Mesenchymal stem cell (in vitro differentiated cells and primary cell): Measurements from ENCODE around the gene PTPA.
A peak's percentile ranks its signal among the peaks of the same experiment; 100 is the strongest.

ENCODE experiments used
- DNase-seq: peaks from one replicate; pipeline ENCODE4 v3.0.0-alpha.2; 2013
- H2AFZ ChIP-seq: one replicate; pipeline ENCODE4 v1.6.1; 2013; ENCODE audit warnings: low read depth, mild to moderate bottlenecking, control low read depth, inconsistent platforms, low read length, moderate library complexity
- H2AK5ac ChIP-seq: 2 replicates; pipeline ENCODE4 v1.6.1; 2013; ENCODE audit warnings: low read length, moderate library complexity, mild to moderate bottlenecking, inconsistent platforms; ENCODE audit not compliant: severe bottlenecking
- H2BK120ac ChIP-seq: one replicate; pipeline ENCODE4 v1.6.1; 2013; ENCODE audit warnings: low read depth, mild to moderate bottlenecking, inconsistent platforms, low read length, moderate library complexity
- H2BK12ac ChIP-seq, 2 experiments: one replicate each; pipeline ENCODE4 v1.6.1; 2013; ENCODE audit warnings: inconsistent platforms in 2 of 2, low read length in 2 of 2, mild to moderate bottlenecking in 2 of 2, moderate library complexity in 2 of 2, control low read depth in 1 of 2
- H2BK15ac ChIP-seq: one replicate; pipeline ENCODE4 v1.6.1; 2013; ENCODE audit warnings: mild to moderate bottlenecking, low read depth, inconsistent platforms; ENCODE audit not compliant: poor library complexity, severe bottlenecking
- H2BK5ac ChIP-seq: 2 replicates; pipeline ENCODE4 v1.6.1; 2013; ENCODE audit warnings: low read depth, mild to moderate bottlenecking, low read length, control low read depth, inconsistent platforms; ENCODE audit not compliant: poor library complexity, severe bottlenecking
- H3K14ac ChIP-seq, 2 experiments: one replicate each; pipeline ENCODE4 v1.6.1; 2013; ENCODE audit warnings: inconsistent platforms in 2 of 2, low read length in 2 of 2, control low read depth in 1 of 2, mild to moderate bottlenecking in 1 of 2, moderate library complexity in 1 of 2
- H3K18ac ChIP-seq, 2 experiments: one replicate each; pipeline ENCODE4 v1.6.1; 2013; ENCODE audit warnings: inconsistent platforms in 2 of 2, low read length in 2 of 2, control low read depth in 1 of 2, low read depth in 1 of 2, mild to moderate bottlenecking in 1 of 2
- H3K23ac ChIP-seq, 2 experiments: one replicate each; pipeline ENCODE4 v1.6.1; 2013; ENCODE audit warnings: inconsistent platforms in 2 of 2, low read length in 2 of 2, mild to moderate bottlenecking in 2 of 2, moderate library complexity in 2 of 2, control low read depth in 1 of 2
- H3K27ac ChIP-seq: 2 replicates; pipeline ENCODE4 v1.5.1; 2013; ENCODE audit warnings: mild to moderate bottlenecking, moderate library complexity, low read length, control low read depth, inconsistent platforms; ENCODE audit not compliant: poor library complexity, severe bottlenecking
- H3K27me3 ChIP-seq, 2 experiments: 2 replicates each; pipeline versions ENCODE4 v1.6.1 to v1.7.0; 2013; ENCODE audit warnings: low read length in 2 of 2, mild to moderate bottlenecking in 2 of 2, moderate library complexity in 2 of 2, control low read depth in 1 of 2, inconsistent platforms in 1 of 2; ENCODE audit not compliant: control insufficient read depth in 1 of 2, insufficient read depth in 1 of 2
- H3K36me3 ChIP-seq, 2 experiments: 2 replicates each; pipeline versions ENCODE4 v1.6.1 to v1.7.0; 2013; ENCODE audit warnings: low read length in 2 of 2, control low read depth in 1 of 2, inconsistent platforms in 1 of 2, low read depth in 1 of 2, mild to moderate bottlenecking in 1 of 2; ENCODE audit not compliant: insufficient read depth in 2 of 2, control insufficient read depth in 1 of 2
- H3K4ac ChIP-seq, 2 experiments: one replicate each; pipeline ENCODE4 v1.6.1; 2013; ENCODE audit warnings: inconsistent platforms in 2 of 2, low read length in 2 of 2, mild to moderate bottlenecking in 2 of 2, moderate library complexity in 2 of 2, control low read depth in 1 of 2, low read depth in 1 of 2
- H3K4me1 ChIP-seq: 2 replicates; pipeline ENCODE4 v1.6.1; 2013; ENCODE audit warnings: low read depth, low read length, control low read depth; ENCODE audit not compliant: control insufficient read depth, insufficient read depth
- H3K4me2 ChIP-seq: 2 replicates; pipeline ENCODE4 v1.6.1; 2013; ENCODE audit warnings: low read length, mild to moderate bottlenecking, inconsistent platforms; ENCODE audit not compliant: poor library complexity, severe bottlenecking
- H3K4me3 ChIP-seq, 2 experiments: 2 replicates each; pipeline versions ENCODE4 v1.5.1 to v1.7.0; 2013; ENCODE audit warnings: low read length in 2 of 2, mild to moderate bottlenecking in 2 of 2, control low read depth in 1 of 2, low read depth in 1 of 2; ENCODE audit not compliant: insufficient read depth in 1 of 2
- H3K79me1 ChIP-seq: replicated peaks from 2 replicates; pipeline ENCODE4 v1.6.1; 2013; ENCODE audit warnings: mild to moderate bottlenecking, control low read depth, low read length, inconsistent platforms; ENCODE audit not compliant: poor library complexity, severe bottlenecking
- H3K9ac ChIP-seq: 2 replicates; pipeline ENCODE4 v1.7.0; 2013; ENCODE audit warnings: mild to moderate bottlenecking, low read length, moderate library complexity
- H3K9me3 ChIP-seq: 2 replicates; pipeline ENCODE4 v1.7.0; 2013; ENCODE audit warnings: mild to moderate bottlenecking, low read length; ENCODE audit not compliant: control insufficient read depth
- H4K8ac ChIP-seq: one replicate; pipeline ENCODE4 v1.6.1; 2013; ENCODE audit warnings: inconsistent platforms, mild to moderate bottlenecking, low read length, moderate library complexity
- H4K91ac ChIP-seq: one replicate; pipeline ENCODE4 v1.6.1; 2013; ENCODE audit warnings: mild to moderate bottlenecking, low read length, inconsistent platforms
- WGBS: methylation state at CpG from one replicate; pipeline ENCODE4 v1.1.7; 2013; ENCODE audit warnings: mixed read lengths; 5-methylcytosine and 5-hydroxymethylcytosine counted together

PTPA gene

DNA sequence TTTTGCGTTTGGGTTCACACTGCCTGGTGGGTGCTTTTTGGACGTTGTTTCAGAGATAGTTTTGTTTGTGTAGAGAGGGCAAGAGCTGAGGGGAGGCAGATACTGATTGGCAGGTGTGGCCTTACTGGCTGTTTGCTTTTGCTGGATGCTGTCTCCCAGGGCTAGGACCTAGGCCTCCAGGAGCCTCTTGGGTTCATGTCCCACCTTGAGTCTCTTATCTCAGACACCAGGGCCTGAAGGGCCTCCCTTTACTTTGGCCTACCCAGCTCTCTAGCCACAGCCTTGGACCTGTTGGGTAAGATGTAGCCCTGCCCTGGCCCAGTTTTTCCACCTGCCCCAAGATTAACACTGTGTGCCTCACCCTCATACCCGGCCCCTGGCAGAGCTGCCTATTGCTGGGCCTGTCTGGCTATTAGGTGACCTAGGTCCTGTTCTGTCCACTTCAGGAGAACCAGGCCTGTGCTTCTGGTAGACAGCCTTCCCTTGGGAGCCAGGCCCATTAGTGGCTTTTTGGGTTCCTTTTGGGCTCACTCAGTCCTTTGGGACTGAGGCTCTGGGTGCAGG is 13.4 kb downstream of the PTPA start:
- no peak overlapping the region for H3K4me2 ChIP-seq
- H3K79me1 ChIP-seq, result peaks cover 29% of the 10 kb centered on the region
- peaks cover 13% of the 10 kb centered on the region for H3K4me1 ChIP-seq
- no peak overlapping the region for H2BK5ac ChIP-seq
- H2BK120ac ChIP-seq, result no peak overlapping the region
- no peak overlapping the region for H2AFZ ChIP-seq
- no peak overlapping the region for H4K91ac ChIP-seq
- no peak overlapping the region for H3K4ac ChIP-seq
- no peak overlapping the region for H3K4me3 ChIP-seq
- H3K9ac ChIP-seq, result peak overlapping the region; percentile 31
- no peak overlapping the region for H4K8ac ChIP-seq
- DNase-seq, result no peak
- H3K23ac ChIP-seq, result no peak overlapping the region
- WGBS, result 84% methylated on average over 3 of the region's 3 CpGs
- H3K36me3 ChIP-seq, result peaks cover 44 to 60% of the 10 kb centered on the region in 2 experiments
- no peaks in the 10 kb centered on the region for H3K9me3 ChIP-seq
- H3K14ac ChIP-seq, result no peak overlapping the region
- peak overlapping the region; percentile 1 for H2AK5ac ChIP-seq
- H3K18ac ChIP-seq, result no peak overlapping the region
- no peak overlapping the region for H3K27ac ChIP-seq
- H3K27me3 ChIP-seq, result no peaks in the 10 kb centered on the region
- H2BK12ac ChIP-seq, result no peak overlapping the region
- H2BK15ac ChIP-seq, result no peak overlapping the region

DNA sequence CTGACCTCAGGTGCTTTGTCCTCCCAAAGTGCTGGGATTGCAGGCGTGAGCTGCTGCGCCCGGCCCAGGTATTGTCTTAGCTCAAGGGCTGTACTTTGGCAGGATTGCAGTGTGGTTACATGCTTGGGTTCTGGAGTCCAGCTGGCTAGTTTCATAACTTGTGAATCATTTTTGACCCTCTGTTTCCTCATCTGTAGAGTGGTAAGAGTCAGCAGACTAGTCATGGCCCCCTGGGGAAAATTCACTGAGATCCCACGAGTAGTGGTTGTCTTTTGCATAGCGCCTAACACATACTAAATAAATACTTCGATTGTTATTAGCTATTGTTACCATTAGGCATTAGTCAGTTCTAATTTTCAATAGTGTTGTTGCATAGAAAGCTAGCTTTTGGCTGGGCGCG is 14.3 kb downstream of the PTPA start:
- no peak overlapping the region for H2BK120ac ChIP-seq
- H3K36me3 ChIP-seq, result peaks cover 46 to 67% of the 10 kb centered on the region in 2 experiments
- H3K4me2 ChIP-seq, result no peak overlapping the region
- H2BK12ac ChIP-seq, result no peak overlapping the region
- no peak overlapping the region for H3K18ac ChIP-seq
- no peak overlapping the region for H3K4me3 ChIP-seq
- H3K27ac ChIP-seq, result peak overlapping the region; percentile 13
- no peak overlapping the region for H2BK5ac ChIP-seq
- no peak overlapping the region for H3K9ac ChIP-seq
- no peak overlapping the region for H3K23ac ChIP-seq
- no peak overlapping the region for H2BK15ac ChIP-seq
- no peaks in the 10 kb centered on the region for H3K9me3 ChIP-seq
- H3K14ac ChIP-seq, result no peak overlapping the region
- 86% methylated on average over 5 of the region's 8 CpGs for WGBS
- H3K79me1 ChIP-seq, result peaks cover 28% of the 10 kb centered on the region
- H2AK5ac ChIP-seq, result no peak overlapping the region
- H3K27me3 ChIP-seq, result no peaks in the 10 kb centered on the region
- no peak overlapping the region for H4K91ac ChIP-seq
- no peak overlapping the region for H3K4ac ChIP-seq
- no peak overlapping the region for H2AFZ ChIP-seq
- H3K4me1 ChIP-seq, result peaks cover 13% of the 10 kb centered on the region
- no peak overlapping the region for H4K8ac ChIP-seq
- peak; percentile 78 for DNase-seq

DNA sequence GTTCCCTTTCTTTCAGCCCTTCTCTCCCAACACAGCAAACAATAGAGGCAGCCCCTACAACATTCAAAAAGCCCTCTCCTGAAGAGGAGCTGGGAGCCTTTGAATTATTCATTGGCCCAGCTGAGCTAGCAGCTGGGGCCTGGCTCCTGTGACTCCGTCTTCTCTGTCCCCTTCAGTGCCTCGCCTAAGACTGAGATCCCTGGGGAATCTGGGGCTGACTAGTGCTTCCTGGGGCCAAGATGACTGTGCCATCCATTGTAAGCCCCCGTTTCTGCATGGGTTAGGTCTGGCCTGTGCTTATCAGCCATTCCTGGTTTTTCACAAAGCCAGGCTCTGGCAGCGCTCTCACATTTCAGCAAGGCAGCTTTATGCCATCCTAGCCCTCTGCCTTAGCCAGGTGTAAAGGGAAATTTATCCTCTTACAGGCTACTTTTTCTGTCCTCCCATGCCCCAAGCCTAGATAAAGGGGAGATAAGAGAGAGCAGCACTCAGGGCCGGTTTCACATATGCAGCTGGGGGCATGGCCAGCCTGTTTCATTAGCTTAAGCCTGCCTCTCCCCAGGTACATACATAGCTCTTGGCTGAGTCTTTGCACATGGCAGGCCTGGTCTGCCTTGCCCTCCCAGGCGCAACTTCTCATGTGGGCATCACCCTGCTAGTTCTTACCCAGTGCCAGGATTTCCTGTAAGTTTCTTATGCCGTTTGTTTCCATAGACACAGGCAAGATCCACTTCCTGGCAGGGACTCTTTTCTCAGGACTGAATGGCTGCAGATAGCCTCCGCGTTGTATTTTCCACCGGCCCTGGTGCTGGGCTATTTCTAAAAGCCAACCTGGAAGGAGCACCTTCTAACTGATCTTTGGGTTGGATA is 15.8 kb downstream of the PTPA start:
- no peak overlapping the region for H3K4me3 ChIP-seq
- H2BK120ac ChIP-seq, result no peak overlapping the region
- peaks cover 13% of the 10 kb centered on the region for H3K4me1 ChIP-seq
- no peak overlapping the region for H3K4ac ChIP-seq
- 79% methylated on average over 10 of the region's 10 CpGs for whole genome bisulfite sequencing
- no peaks in the 10 kb centered on the region for H3K27me3 ChIP-seq
- H3K36me3 ChIP-seq, result peaks cover 42 to 63% of the 10 kb centered on the region in 2 experiments
- no peak overlapping the region for H3K4me2 ChIP-seq
- no peaks in the 10 kb centered on the region for H3K9me3 ChIP-seq
- H3K27ac ChIP-seq, result no peak overlapping the region
- H2AK5ac ChIP-seq, result peak overlapping the region; percentile 2
- no peak overlapping the region for H2BK12ac ChIP-seq
- H2BK15ac ChIP-seq, result no peak overlapping the region
- H3K9ac ChIP-seq, result peak overlapping the region; percentile 30
- H4K8ac ChIP-seq, result no peak overlapping the region
- no peak overlapping the region for H2AFZ ChIP-seq
- no peak overlapping the region for H2BK5ac ChIP-seq
- no peak overlapping the region for H3K14ac ChIP-seq
- no peak overlapping the region for H3K23ac ChIP-seq
- peaks cover 21% of the 10 kb centered on the region for H3K79me1 ChIP-seq
- no peak for DNase-seq
- H4K91ac ChIP-seq, result no peak overlapping the region
- H3K18ac ChIP-seq, result no peak overlapping the region

DNA sequence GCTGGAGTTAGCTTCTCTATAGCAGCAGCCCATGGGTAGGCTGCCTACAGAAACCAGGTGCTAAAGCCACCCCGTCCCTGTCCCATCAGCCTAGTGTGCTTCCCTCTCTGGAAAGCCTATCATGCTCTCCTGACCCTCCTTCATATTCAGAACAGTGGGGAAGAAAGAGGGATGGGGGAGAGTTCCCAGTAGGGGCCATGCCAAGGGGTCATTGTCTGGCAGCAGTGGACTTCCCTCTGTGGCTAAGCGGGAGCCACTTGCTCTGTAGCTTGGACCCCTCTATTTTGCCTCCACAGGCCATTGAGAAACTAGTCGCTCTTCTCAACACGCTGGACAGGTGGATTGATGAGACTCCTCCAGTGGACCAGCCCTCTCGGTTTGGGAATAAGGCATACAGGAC is 17.5 kb downstream of the PTPA start:
- no peak overlapping the region for H3K14ac ChIP-seq
- H4K8ac ChIP-seq, result no peak overlapping the region
- H2AK5ac ChIP-seq, result no peak overlapping the region
- H3K9ac ChIP-seq, result no peak overlapping the region
- no peak overlapping the region for H3K4me2 ChIP-seq
- H4K91ac ChIP-seq, result no peak overlapping the region
- H3K36me3 ChIP-seq, result peaks cover 42 to 67% of the 10 kb centered on the region in 2 experiments
- peaks cover 18% of the 10 kb centered on the region for H3K4me1 ChIP-seq
- no peak overlapping the region for H3K23ac ChIP-seq
- no peak for DNase-seq
- no peak overlapping the region for H3K4ac ChIP-seq
- H2BK5ac ChIP-seq, result no peak overlapping the region
- H3K18ac ChIP-seq, result no peak overlapping the region
- H3K27ac ChIP-seq, result no peak overlapping the region
- H2BK120ac ChIP-seq, result no peak overlapping the region
- H3K79me1 ChIP-seq, result peaks cover 25% of the 10 kb centered on the region
- H3K27me3 ChIP-seq, result no peaks in the 10 kb centered on the region
- no peak overlapping the region for H3K4me3 ChIP-seq
- no peak overlapping the region for H2AFZ ChIP-seq
- H3K9me3 ChIP-seq, result no peaks in the 10 kb centered on the region
- WGBS, result 93% methylated on average over 4 of the region's 5 CpGs
- H2BK12ac ChIP-seq, result no peak overlapping the region
- H2BK15ac ChIP-seq, result no peak overlapping the region
